HFFc6 (cell line): ENCODE measurements around the gene NR3C2. TPM values are rescaled to one million over a fixed set of nuclear protein-coding genes. Genes with fewer than 3 reads are reported as not detected.

Experiments
- DNase-seq: peaks from one replicate; pipeline ENCODE4 v3.0.0-alpha.2; 2018
- H3K27ac Mint-ChIP-seq: 2 replicates; pipeline ENCODE4 v1.8.0; 2020; ENCODE audit warnings: mild to moderate bottlenecking, mixed read lengths
- H3K27me3 Mint-ChIP-seq: 2 replicates; pipeline ENCODE4 v1.8.0; 2021; ENCODE audit warnings: mild to moderate bottlenecking, moderate library complexity, mixed read lengths; ENCODE audit not compliant: insufficient read depth
- H3K36me3 Mint-ChIP-seq: 2 replicates; pipeline ENCODE4 v1.8.0; 2021; ENCODE audit warnings: low read depth, mixed read lengths
- H3K4me1 Mint-ChIP-seq: 2 replicates; pipeline ENCODE4 v1.8.0; 2020; ENCODE audit warnings: low read depth, mixed read lengths
- H3K4me3 Mint-ChIP-seq: 2 replicates; pipeline ENCODE4 v1.8.0; 2020; ENCODE audit warnings: mild to moderate bottlenecking, moderate library complexity, mixed read lengths
- H3K9me3 Mint-ChIP-seq: 2 replicates; pipeline ENCODE4 v1.8.0; 2020; ENCODE audit warnings: mild to moderate bottlenecking, mixed read lengths
- total RNA-seq, 6 experiments: library from RNA; stranded (reverse); fragmentation: NEBNext Ultra II Directional; extraction: Animal tissue kit (Norgen Biotek cat#: 25700); gene quantifications; 2 replicates in 1 of 6; 3 replicates in 5 of 6; pipeline ENCODE4 v1.2.3, GENCODE V29; 2021
- TF ChIP-seq, protein P1 (sequence below): fragments of 200-600 bp; sonication (generic); IDR thresholded peaks from 2 replicates; pipeline ENCODE4 v1.5.0; 2021; ENCODE audit warnings: antibody characterized with exemption, mild to moderate bottlenecking

The NR3C2 gene
- total RNA-seq, 6 experiments from 2014 or later: 0.07 to 0.26 (median 0.11) TPM

- H3K27ac Mint-ChIP-seq: no peak overlapping the region
- no peak overlapping the region for H3K4me3 Mint-ChIP-seq
- TF ChIP-seq, protein P1, sequence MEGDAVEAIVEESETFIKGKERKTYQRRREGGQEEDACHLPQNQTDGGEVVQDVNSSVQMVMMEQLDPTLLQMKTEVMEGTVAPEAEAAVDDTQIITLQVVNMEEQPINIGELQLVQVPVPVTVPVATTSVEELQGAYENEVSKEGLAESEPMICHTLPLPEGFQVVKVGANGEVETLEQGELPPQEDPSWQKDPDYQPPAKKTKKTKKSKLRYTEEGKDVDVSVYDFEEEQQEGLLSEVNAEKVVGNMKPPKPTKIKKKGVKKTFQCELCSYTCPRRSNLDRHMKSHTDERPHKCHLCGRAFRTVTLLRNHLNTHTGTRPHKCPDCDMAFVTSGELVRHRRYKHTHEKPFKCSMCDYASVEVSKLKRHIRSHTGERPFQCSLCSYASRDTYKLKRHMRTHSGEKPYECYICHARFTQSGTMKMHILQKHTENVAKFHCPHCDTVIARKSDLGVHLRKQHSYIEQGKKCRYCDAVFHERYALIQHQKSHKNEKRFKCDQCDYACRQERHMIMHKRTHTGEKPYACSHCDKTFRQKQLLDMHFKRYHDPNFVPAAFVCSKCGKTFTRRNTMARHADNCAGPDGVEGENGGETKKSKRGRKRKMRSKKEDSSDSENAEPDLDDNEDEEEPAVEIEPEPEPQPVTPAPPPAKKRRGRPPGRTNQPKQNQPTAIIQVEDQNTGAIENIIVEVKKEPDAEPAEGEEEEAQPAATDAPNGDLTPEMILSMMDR: no peak
- H3K27me3 Mint-ChIP-seq: no peaks in the 10 kb centered on the region; the same call in 1 of the 2 replicates
- H3K4me1 Mint-ChIP-seq: no peaks in the 10 kb centered on the region
- H3K9me3 Mint-ChIP-seq: no peaks in the 10 kb centered on the region
- H3K36me3 Mint-ChIP-seq: no peaks in the 10 kb centered on the region
- DNase-seq: no peak
Measured at GRCh38 chr4:148094149-148094548, 348.1 kb downstream of the NR3C2 start.

- DNase-seq: no peak
- Mint-ChIP-seq H3K27me3 (no peaks in the 10 kb centered on the region; the same call in 1 of the 2 replicates), H3K9me3 (no peaks in the 10 kb centered on the region), H3K27ac (no peak overlapping the region), H3K4me3 (no peak overlapping the region), H3K4me1 (no peaks in the 10 kb centered on the region), H3K36me3 (no peaks in the 10 kb centered on the region)
- TF ChIP-seq, protein P1: no peak
Measured at GRCh38 chr4:148093065-148093464, 349.1 kb downstream of the NR3C2 start.

GRCh38 chr4:148092316-148093014 lies 349.7 kb downstream of the NR3C2 start:
- TF ChIP-seq, protein P1: no peak
- no peak overlapping the region for H3K27ac Mint-ChIP-seq
- no peak for DNase-seq
- no peaks in the 10 kb centered on the region for H3K4me1 Mint-ChIP-seq
- H3K4me3 Mint-ChIP-seq: no peak overlapping the region
- H3K27me3 Mint-ChIP-seq: no peaks in the 10 kb centered on the region; the same call in 1 of the 2 replicates
- H3K36me3 Mint-ChIP-seq: no peaks in the 10 kb centered on the region
- H3K9me3 Mint-ChIP-seq: no peaks in the 10 kb centered on the region

DNA sequence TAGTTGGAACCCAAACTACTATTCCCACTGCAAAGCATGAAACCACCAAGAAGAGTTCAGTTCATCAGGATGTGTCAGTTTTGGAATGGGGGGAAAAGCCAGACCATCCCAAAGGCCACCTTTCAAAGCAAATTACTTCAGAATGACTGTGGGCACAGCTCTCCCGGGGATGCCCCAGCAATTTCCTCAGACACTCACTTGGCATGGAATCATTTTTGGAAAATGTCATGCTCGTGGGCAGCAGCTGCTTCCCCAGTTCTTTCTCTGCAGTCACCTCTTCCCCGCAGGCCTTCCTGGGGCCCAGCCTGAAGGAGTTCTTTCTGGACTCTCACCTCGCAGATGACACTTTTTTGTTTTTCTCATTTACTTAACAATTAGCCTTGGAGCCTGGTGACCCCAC lies 350.3 kb downstream of the NR3C2 start:
- Mint-ChIP-seq H3K4me3 (no peak overlapping the region), H3K27ac (no peak overlapping the region), H3K27me3 (no peaks in the 10 kb centered on the region; the same call in 1 of the 2 replicates), H3K4me1 (no peaks in the 10 kb centered on the region), H3K36me3 (no peaks in the 10 kb centered on the region), H3K9me3 (no peaks in the 10 kb centered on the region)
- TF ChIP-seq, protein P1: no peak
- no peak for DNase-seq

DNA sequence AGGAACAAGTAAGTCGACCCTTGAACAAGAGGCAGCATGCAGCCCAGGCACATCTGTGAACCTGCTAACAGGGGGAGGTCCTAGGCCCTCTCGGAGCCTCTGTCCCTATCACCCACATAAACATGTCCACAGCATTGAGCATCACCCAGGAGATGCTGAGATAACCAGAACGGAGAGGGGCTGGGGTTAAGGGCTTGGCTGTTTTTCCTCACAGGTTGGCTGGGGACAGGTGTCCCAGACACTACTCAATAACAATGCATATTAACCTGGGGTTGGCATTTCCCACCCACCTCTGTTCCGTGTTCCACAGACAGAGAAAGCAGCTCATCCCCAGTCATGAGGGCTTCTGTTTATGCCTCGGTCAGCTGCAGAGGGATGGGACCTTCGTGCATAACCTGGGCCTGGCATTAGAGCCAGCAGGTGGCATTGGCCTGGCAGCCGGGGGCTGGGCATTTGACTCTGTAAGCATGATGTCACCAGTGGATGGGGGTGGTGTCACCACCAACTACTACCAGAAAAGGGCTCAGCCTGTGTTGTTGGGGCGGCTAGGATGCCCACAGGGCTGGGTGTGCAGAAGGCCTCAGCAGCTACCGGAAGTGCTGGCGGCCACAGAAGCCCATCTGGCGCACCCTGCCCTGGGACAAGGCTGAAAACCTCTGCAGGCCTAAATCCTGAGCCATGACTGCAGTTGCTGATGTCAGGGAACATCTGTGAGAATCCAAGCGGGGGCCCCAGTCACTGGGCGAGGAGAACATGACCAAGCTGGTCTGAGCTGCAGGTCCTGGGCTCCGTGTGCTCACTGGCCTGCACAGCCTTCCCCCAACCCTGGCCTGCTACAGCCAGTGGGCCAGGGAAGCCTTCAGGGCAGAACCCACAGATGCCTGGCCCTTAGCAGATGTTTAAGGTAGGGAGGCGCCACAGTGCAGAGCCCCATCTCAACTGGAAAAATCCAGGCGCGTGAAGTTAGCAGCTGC lies 351.4 kb downstream of the NR3C2 start:
- Mint-ChIP-seq H3K27ac (no peak overlapping the region), H3K36me3 (no peaks in the 10 kb centered on the region), H3K9me3 (no peaks in the 10 kb centered on the region), H3K4me3 (no peak overlapping the region), H3K4me1 (no peaks in the 10 kb centered on the region), H3K27me3 (no peaks in the 10 kb centered on the region; the same call in 1 of the 2 replicates)
- DNase-seq: no peak
- TF ChIP-seq, protein P1: no peak
